Measurements from ENCODE around the gene NUDCD3.

DNA sequence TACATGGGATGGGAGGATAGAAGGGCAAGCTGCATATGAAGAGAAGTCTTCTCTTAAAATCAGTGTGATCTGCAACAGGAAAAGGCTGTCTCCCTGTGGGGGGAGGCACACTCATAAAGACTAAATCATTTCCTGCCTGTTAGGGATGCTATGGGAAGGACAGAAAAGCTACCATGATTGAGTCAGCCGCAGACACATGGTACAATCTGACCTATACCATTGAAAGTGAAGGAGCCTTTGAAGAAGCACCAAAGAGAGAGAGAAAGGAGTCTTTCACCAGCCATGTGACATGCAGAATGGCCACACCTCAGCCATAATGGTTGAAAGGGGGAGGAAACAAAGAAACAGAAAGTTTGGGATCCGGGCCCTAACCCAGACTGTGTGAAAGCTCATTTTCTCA, 29.1 kb downstream of the NUDCD3 start:
- TF ChIP-seq POLR2A (IDR thresholded peaks at IDR 0.05) (no peak), POLR2AphosphoS5 (IDR thresholded peaks at IDR 0.05) (no peak)
- TF ChIP-seq, protein P1, sequence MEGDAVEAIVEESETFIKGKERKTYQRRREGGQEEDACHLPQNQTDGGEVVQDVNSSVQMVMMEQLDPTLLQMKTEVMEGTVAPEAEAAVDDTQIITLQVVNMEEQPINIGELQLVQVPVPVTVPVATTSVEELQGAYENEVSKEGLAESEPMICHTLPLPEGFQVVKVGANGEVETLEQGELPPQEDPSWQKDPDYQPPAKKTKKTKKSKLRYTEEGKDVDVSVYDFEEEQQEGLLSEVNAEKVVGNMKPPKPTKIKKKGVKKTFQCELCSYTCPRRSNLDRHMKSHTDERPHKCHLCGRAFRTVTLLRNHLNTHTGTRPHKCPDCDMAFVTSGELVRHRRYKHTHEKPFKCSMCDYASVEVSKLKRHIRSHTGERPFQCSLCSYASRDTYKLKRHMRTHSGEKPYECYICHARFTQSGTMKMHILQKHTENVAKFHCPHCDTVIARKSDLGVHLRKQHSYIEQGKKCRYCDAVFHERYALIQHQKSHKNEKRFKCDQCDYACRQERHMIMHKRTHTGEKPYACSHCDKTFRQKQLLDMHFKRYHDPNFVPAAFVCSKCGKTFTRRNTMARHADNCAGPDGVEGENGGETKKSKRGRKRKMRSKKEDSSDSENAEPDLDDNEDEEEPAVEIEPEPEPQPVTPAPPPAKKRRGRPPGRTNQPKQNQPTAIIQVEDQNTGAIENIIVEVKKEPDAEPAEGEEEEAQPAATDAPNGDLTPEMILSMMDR (IDR thresholded peaks at IDR 0.05) = no peak
